ENCODE results near the gene DNAAF3.
"Not testable (repeated sequence)": the region's sequence is repeated elsewhere in the genome, so short reads cannot be mapped to it uniquely, and the experiment has no call there.

Gene DNAAF3

DNA sequence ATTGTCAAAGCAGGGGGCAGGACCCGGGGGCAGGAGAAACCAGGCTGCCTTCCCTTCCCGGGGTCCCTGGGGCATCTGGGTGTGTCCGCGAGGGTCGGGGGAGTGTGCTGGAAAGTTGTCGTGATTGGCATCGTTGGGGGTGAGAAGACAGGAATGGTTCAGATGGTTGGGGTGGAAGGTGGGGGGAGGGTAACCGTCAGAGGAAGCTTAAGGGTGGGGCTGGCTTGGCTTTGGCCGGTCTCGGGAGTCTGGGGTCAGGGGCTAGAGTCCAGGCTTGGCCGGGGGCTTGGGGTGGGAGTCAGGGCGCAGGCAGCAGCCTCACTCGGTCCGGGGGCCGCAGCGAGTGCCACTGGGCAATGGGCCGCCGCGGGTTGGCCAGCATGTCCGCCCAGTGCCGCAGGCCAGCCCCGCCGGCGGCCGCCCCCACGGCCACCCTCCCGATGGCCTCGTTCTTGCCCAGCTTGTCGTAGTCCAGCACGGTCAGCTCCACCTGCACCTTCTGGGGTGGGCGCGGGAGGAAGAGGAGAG, 6.8 kb upstream of the DNAAF3 start:
- Histone ChIP-seq H3K9me3 (replicated peaks in 1 of 11) (peaks cover 0 to 12% (median 0%) of the 10 kb centered on the region in 11 experiments; a peak in 4 of 22 replicates), H3K4me3 (peak overlapping the region; percentile 52 to 74 (median 66)), H3K36me3 (no peaks in the 10 kb centered on the region), H3K27me3 (peaks cover 31 to 56% (median 40%) of the 10 kb centered on the region in 11 experiments), H3K27ac (peak overlapping the region in 7 of 11 experiments; percentile 14 to 62 (median 31); a peak in 10 of 22 replicates), H3K4me1 (peaks cover 5 to 37% (median 32%) of the 10 kb centered on the region in 10 experiments; a peak in 19 of 20 replicates), H3K4me2 (peak overlapping the region; percentile 81 to 97 (median 91)), H3K9ac (peak overlapping the region; percentile 45 to 76 (median 64); a peak in 21 of 22 replicates), H4K20me1 (no peaks in the 10 kb centered on the region; a peak in 1 of 22 replicates)
- no peak for TF ChIP-seq Cebpa-rat (IDR thresholded peaks at IDR 0.05)

DNA sequence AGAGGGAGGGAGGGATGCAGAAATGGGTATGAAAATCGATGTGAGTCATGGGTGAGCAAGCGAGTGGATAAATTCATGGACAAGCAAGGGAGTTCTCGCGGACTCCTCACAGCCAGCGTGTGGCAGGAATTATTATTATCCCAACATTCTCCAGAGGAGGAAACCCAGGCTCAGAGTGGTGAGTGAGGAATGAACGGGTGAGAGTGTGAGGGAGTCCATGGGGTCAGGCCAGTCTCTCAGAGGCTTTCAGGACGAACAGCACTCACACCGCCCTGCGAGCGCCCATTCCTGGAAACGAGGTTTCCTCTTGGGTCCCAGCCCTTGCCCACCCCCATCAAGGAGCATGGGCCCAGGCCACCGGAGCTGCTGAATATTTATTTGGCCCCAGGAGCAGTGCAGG, 6.3 kb upstream of the DNAAF3 start:
- TF ChIP-seq Cebpa-rat (IDR thresholded peaks at IDR 0.05) = no peak
- peaks cover 0 to 12% (median 0%) of the 10 kb centered on the region in 11 experiments; a peak in 4 of 22 replicates for H3K9me3 ChIP-seq (replicated peaks in 1 of 11)
- no peak overlapping the region for H3K27ac ChIP-seq
- peak overlapping the region; percentile 81 to 97 (median 91); a peak in 21 of 22 replicates for H3K4me2 ChIP-seq
- H4K20me1 ChIP-seq = no peaks in the 10 kb centered on the region; a peak in 1 of 22 replicates
- H3K4me3 ChIP-seq = peak overlapping the region in 6 of 10 experiments; percentile 62 to 74 (median 66); a peak in 8 of 20 replicates
- no peak overlapping the region for H3K9ac ChIP-seq
- peaks cover 0 to 32% (median 27%) of the 10 kb centered on the region in 10 experiments; a peak in 19 of 20 replicates for H3K4me1 ChIP-seq
- peaks cover 31 to 56% (median 40%) of the 10 kb centered on the region in 11 experiments for H3K27me3 ChIP-seq
- H3K36me3 ChIP-seq = no peaks in the 10 kb centered on the region

DNA sequence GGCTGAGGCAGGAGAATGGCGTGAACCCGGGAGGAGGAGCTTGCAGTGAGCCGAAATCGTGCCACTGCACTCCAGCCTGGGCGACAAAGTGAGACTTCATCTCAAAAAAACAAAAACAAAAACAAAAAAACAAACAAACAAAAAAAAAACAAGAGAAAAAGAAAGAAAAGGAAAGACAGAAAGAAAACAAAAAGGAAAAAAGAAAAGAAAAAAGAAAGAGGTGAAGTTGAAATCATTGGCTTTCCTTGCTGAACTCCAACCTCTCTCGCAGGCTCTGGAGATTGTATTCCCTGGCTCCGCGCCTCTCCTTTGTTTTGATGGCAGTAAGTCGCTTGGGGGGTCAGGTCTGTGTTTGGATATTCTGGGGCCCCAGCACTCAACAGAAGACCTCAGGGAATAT, 5.9 kb upstream of the DNAAF3 start:
- peaks cover 31 to 56% (median 40%) of the 10 kb centered on the region in 11 experiments for H3K27me3 ChIP-seq
- H3K4me3 ChIP-seq, H3K36me3 ChIP-seq, H3K9ac ChIP-seq, H4K20me1 ChIP-seq, H3K27ac ChIP-seq: not testable (repeated sequence)
- H3K4me1 ChIP-seq = peaks cover 0 to 30% (median 25%) of the 10 kb centered on the region in 10 experiments; a peak in 19 of 20 replicates
- H3K9me3 ChIP-seq (replicated peaks in 1 of 11) = peaks cover 0 to 12% (median 0%) of the 10 kb centered on the region in 11 experiments; a peak in 4 of 22 replicates
- peak overlapping the region in 1 of 11 experiments; percentile 90; a peak in 2 of 22 replicates for H3K4me2 ChIP-seq

DNA sequence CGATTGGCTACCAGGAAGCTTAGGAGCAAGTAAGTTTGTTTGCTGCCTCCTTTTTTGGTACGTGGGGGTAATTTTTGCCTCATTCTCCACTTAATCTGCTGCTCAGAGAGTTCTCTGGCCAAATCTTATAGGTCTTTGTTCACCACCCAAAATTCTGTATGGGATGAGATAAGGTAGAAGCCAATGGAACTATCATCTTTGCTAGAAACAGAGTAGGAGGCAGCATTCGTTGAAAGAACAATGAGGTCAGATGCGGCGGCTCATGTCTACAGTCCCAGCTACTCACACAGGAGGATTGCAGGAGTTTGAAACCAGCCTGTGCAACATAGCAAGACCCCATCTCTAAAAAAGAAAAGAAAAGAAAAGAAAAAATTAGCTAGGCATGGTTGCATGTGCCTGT, 5.0 kb upstream of the DNAAF3 start:
- no peak for TF ChIP-seq Cebpa-rat (IDR thresholded peaks at IDR 0.05)
- Histone ChIP-seq H3K9ac (no peak overlapping the region), H3K4me2 (no peak overlapping the region), H3K4me3 (no peak overlapping the region), H3K4me1 (peaks cover 3 to 36% (median 26%) of the 10 kb centered on the region in 10 experiments; a peak in 19 of 20 replicates), H3K36me3 (no peaks in the 10 kb centered on the region), H3K27ac (no peak overlapping the region), H3K9me3 (replicated peaks in 1 of 11) (peaks cover 0 to 12% (median 0%) of the 10 kb centered on the region in 11 experiments; a peak in 4 of 22 replicates), H4K20me1 (no peaks in the 10 kb centered on the region), H3K27me3 (peaks cover 31 to 56% (median 40%) of the 10 kb centered on the region in 11 experiments)

DNA sequence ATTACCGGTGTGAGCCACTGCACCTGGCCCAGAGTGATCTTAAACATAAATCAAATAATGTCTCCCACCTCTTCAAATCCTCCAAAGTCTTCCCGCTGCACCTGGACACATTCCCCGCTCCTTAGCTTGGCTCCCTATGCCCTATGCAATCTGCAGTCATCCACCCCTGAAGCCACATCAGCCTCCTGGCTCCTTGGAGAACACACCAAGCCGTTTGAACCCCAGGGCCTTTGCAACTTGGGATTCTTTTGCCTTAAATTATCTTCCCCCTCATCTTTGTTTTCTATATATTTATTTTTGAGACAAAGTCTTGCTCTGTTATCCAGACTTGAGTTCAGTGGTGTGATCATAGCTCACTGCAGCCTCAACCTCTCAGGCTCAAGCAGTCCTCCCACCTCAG, 2.7 kb upstream of the DNAAF3 start:
- Histone ChIP-seq H3K27ac (no peak overlapping the region), H3K4me2 (no peak overlapping the region), H3K4me1 (peaks cover 3 to 33% (median 29%) of the 10 kb centered on the region in 10 experiments; a peak in 18 of 20 replicates), H3K4me3 (no peak overlapping the region), H3K9ac (no peak overlapping the region), H3K36me3 (no peaks in the 10 kb centered on the region), H3K27me3 (peaks cover 31 to 54% (median 40%) of the 10 kb centered on the region in 11 experiments), H4K20me1 (no peaks in the 10 kb centered on the region; a peak in 1 of 22 replicates), H3K9me3 (replicated peaks in 1 of 11) (no peaks in the 10 kb centered on the region)
- TF ChIP-seq Cebpa-rat (IDR thresholded peaks at IDR 0.05) = no peak

DNA sequence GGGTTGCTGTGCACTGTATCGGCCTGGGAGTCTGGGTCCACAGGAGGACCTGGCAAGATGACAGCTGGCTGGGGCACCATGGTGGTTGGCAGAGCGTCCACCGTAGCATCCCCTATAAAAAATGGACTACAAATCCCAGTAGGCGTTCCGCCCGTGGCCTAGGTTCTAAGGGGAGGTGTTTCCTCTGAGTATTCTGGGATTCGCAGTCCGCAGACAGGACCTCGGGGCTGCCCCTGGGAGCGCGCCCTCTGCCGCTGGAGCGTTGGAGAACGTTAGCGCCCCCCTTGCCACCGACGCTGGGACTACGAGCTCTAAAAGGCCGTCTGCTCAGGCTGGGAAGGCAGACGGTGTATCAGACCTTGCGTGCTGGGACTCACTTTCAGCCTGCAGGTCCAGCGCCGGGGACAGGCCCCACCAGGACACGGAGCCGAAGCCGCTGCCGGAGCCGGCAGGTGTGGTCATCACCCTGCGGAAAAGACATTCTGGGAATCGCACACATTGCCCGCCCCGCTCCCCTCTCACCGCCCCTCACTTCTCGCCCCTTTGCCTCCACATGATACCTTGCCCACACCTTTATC, 372 bp downstream of the DNAAF3 start:
- Histone ChIP-seq H3K4me2 (peak overlapping the region; percentile 84 to 93 (median 90)), H3K36me3 (no peaks in the 10 kb centered on the region), H3K4me1 (peaks cover 0 to 18% (median 15%) of the 10 kb centered on the region in 10 experiments; a peak in 15 of 20 replicates), H3K27ac (peak overlapping the region in 1 of 11 experiments; percentile 10; a peak in 1 of 22 replicates), H3K9me3 (replicated peaks in 1 of 11) (no peaks in the 10 kb centered on the region), H3K9ac (peak overlapping the region in 4 of 11 experiments; percentile 7 to 38 (median 25); a peak in 2 of 22 replicates), H3K4me3 (peak overlapping the region; percentile 49 to 70 (median 62)), H4K20me1 (no peaks in the 10 kb centered on the region; a peak in 1 of 22 replicates), H3K27me3 (peaks cover 4 to 29% (median 14%) of the 10 kb centered on the region in 11 experiments; a peak in 19 of 22 replicates)
- TF ChIP-seq Cebpa-rat (IDR thresholded peaks at IDR 0.05) = no peak

DNA sequence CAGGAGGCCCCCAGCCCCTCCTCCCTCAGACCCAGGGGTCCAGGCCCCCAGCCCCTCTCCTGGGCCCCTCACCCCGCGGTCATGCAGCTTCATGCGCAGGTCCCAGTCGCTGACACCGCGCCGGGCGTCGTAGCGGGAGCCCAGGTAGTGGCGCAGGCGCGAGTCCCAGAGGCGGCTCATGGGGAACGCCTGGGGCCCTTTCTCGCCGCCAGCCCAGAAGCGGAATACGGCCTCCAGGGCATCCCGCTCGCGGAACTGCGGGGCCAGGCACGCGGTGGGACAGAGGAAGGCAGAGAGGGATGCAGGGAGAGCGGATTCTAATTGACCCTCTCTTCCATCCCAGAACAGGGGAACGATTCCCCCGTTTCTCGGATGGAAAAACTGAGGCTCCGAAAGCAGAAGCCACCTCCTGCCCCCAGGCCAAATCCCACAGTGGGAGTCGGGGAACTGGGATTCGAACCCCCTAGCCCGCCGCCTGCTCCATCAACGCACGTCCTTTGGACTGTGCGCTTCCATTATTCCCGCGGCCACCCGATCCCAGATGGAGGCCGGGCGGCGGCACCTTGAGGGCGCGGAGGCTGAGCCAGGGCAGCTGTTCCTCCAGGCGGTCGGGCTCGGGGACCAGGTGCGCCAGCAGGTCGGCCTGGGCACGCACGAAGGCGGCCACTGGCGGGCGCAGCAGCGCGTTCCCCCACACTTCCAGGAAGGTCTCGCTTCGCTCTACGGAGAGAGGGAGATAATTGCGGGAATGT, 4.7 kb downstream of the DNAAF3 start:
- no peaks in the 10 kb centered on the region for H3K36me3 ChIP-seq
- H3K27ac ChIP-seq = no peak overlapping the region
- no peaks in the 10 kb centered on the region for H3K9me3 ChIP-seq (replicated peaks in 1 of 11)
- no peak overlapping the region for H3K4me2 ChIP-seq
- H3K4me3 ChIP-seq = no peak overlapping the region
- H3K27me3 ChIP-seq = peaks cover 0 to 8% (median 0%) of the 10 kb centered on the region in 11 experiments; a peak in 7 of 22 replicates
- H3K9ac ChIP-seq = no peak overlapping the region
- H3K4me1 ChIP-seq = peaks cover 22 to 47% (median 44%) of the 10 kb centered on the region in 10 experiments
- no peaks in the 10 kb centered on the region; a peak in 2 of 22 replicates for H4K20me1 ChIP-seq
- no peak for TF ChIP-seq Cebpa-rat (IDR thresholded peaks at IDR 0.05)

DNA sequence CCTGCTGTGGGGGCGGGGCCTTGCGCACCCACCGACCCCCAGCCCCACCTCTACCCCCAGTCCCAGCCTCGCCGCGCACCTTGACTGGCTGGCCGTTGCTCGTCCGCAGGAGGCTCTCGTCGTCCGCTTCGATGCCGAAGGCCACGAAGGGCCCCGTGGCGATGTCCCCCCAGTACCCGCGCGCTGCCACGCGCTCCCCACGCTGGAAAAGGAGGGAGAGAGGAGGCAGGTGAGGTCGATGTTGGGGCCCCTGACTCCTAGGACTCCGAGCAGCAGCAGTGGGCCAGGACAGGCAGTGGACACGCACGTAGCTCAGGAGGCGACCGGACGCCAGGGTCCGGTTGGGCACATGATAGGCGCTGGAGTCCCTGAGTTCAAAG, 5.4 kb downstream of the DNAAF3 start:
- no peaks in the 10 kb centered on the region; a peak in 2 of 22 replicates for H4K20me1 ChIP-seq
- H3K4me1 ChIP-seq = peaks cover 29 to 51% (median 48%) of the 10 kb centered on the region in 10 experiments
- 0 out of 22 replicates have a peak overlapping the region, but pooled peaks of 1 of the 11 experiments have one; percentile 83 for H3K4me2 ChIP-seq
- H3K9me3 ChIP-seq (replicated peaks in 1 of 11) = no peaks in the 10 kb centered on the region
- H3K4me3 ChIP-seq = no peak overlapping the region
- H3K27ac ChIP-seq = no peak overlapping the region
- peaks cover 0 to 10% (median 0%) of the 10 kb centered on the region in 11 experiments; a peak in 8 of 22 replicates for H3K27me3 ChIP-seq
- H3K9ac ChIP-seq = no peak overlapping the region
- H3K36me3 ChIP-seq = no peaks in the 10 kb centered on the region
- no peak for TF ChIP-seq Cebpa-rat (IDR thresholded peaks at IDR 0.05)

All from BLaER1 treated with 17β-estradiol and CSF1 and Interleukin-3, amounts not matched to agents 10 nM and 100 nM (cell line).